ENCODE measurements around the gene CYTH3. TPM values are rescaled to one million over a fixed set of nuclear protein-coding genes. Genes with fewer than 3 reads are reported as not detected.

Gene CYTH3
- total and polyA plus RNA-seq, 2 of the 8 experiments (the other 6 are each of a cell fraction or from before 2014, with no cell fraction given): 10.3 to 11.9 TPM

GRCh38 chr7:6168477-6168868 is 104.0 kb downstream of the CYTH3 start:
- Histone ChIP-seq H3K4me2 (ENCODE audit: insufficient read depth in 1 of 2, low read depth in 2 of 2, low read length in 2 of 2) (no peak overlapping the region), H3K56ac (replicated peaks; ENCODE audit: insufficient read length, low read depth, low read length) (no peak overlapping the region), H3K27me3 (replicated peaks in 1 of 4; ENCODE audit: control insufficient read depth in 3 of 4, extremely low read depth in 1 of 4, insufficient read depth in 3 of 4, low read length in 3 of 4) (no peaks in the 10 kb centered on the region), H2BK5ac (ENCODE audit: low read depth, low read length) (no peak overlapping the region), H3K79me1 (ENCODE audit: low read depth, low read length) (no peaks in the 10 kb centered on the region), H4K20me1 (replicated peaks in 1 of 2; ENCODE audit: control insufficient read depth in 1 of 2, insufficient read depth in 2 of 2, low read length in 2 of 2) (peaks cover 0 to 2% of the 10 kb centered on the region in 2 experiments), H2BK15ac (ENCODE audit: low read length) (no peak overlapping the region), H2AK5ac (ENCODE audit: low read depth, low read length) (no peak overlapping the region), H2BK20ac (ENCODE audit: low read length) (no peak overlapping the region), H3K9ac (replicated peaks in 1 of 4; ENCODE audit: extremely low read depth in 1 of 4, low read depth in 3 of 4, low read length in 3 of 4) (no peak overlapping the region), H3K4ac (replicated peaks; ENCODE audit: insufficient read length, low read depth, low read length) (no peak overlapping the region), H4K8ac (ENCODE audit: extremely low read depth, insufficient read depth, low read length) (peak overlapping the region; percentile 60), H3K4me3 (ENCODE audit: extremely low read depth in 1 of 4, insufficient read depth in 2 of 4, low read depth in 3 of 4, low read length in 4 of 4) (no peak overlapping the region), H2BK120ac (replicated peaks; ENCODE audit: low read depth, low read length) (no peak overlapping the region), H3K79me2 (ENCODE audit: control insufficient read depth in 1 of 2, insufficient read depth in 2 of 2, low read length in 2 of 2) (no peaks in the 10 kb centered on the region), H3K18ac (ENCODE audit: extremely low read depth, low read length) (no peak overlapping the region), H3K23me2 (ENCODE audit: low read depth, low read length) (no peaks in the 10 kb centered on the region), H2AFZ (ENCODE audit: low read length) (no peak overlapping the region), H4K91ac (replicated peaks; ENCODE audit: insufficient read length, low read length) (no peak overlapping the region), H4K5ac (ENCODE audit: insufficient read length, low read depth, low read length) (no peak overlapping the region), H2BK12ac (ENCODE audit: low read depth, low read length) (no peak overlapping the region), H3K4me1 (replicated peaks in 1 of 4; ENCODE audit: control insufficient read depth in 3 of 4, insufficient read depth in 4 of 4, low read length in 3 of 4) (peaks cover 0 to 22% (median 14%) of the 10 kb centered on the region in 4 experiments; a peak in 5 of 7 replicates), H3K14ac (ENCODE audit: insufficient read length) (no peak overlapping the region), H3K9me3 (ENCODE audit: insufficient read depth in 2 of 2, low read depth in 1 of 2, low read length in 1 of 2) (no peaks in the 10 kb centered on the region), H3K23ac (ENCODE audit: insufficient read length) (no peak overlapping the region), H3K27ac (ENCODE audit: low read depth, low read length) (no peak overlapping the region), H3K36me3 (ENCODE audit: control insufficient read depth in 2 of 4, insufficient read depth in 4 of 4, low read length in 3 of 4) (peaks cover 0 to 6% (median 0%) of the 10 kb centered on the region in 4 experiments; a peak in 2 of 8 replicates)
- POLR2A ChIA-PET (ENCODE audit: partially characterized antibody): no interaction called here
- WGBS, 2 experiments (ENCODE audit: extremely low coverage in 1 of 2, insufficient coverage in 1 of 2, insufficient read length in 1 of 2, insufficient replicate concordance in 2 of 2, low coverage in 1 of 2, low lambda C conversion rate in 2 of 2, missing lambda C conversion rate in 1 of 2): 94% methylated on average over 14 of the region's 14 CpGs; no CpG with 5 or more reads in 1 of the 2 experiments
- FAIRE-seq: no peak
- CTCF ChIA-PET (ENCODE audit: partially characterized antibody): interaction anchor here (1.2 to 5.3 kb wide), 2 partner anchors 154 to 181 kb away, joined by 3 to 45 read pairs; no protein-coding TSS in a partner anchor
- no peak for DNase-seq (ENCODE audit: low read depth in 1 of 2, low spot score in 2 of 2)
- TF ChIP-seq JUND (IDR thresholded peaks at IDR 0.05; ENCODE audit: low read length) (no peak), JUN (IDR thresholded peaks at IDR 0.05; ENCODE audit: low read depth, low read length) (no peak), SP1 (IDR thresholded peaks at IDR 0.05; ENCODE audit: low read depth, low read length) (no peak), EGR1 (IDR thresholded peaks at IDR 0.05; ENCODE audit: borderline replicate concordance, low read depth, low read length) (no peak), TEAD4 (IDR thresholded peaks at IDR 0.05; ENCODE audit: low read depth, low read length) (no peak), ZNF274 (IDR thresholded peaks at IDR 0.05; ENCODE audit: borderline replicate concordance, extremely low read depth, low read length) (no peak), MAFK (IDR thresholded peaks at IDR 0.05; ENCODE audit: low read depth, low read length) (no peak), MAX (IDR thresholded peaks at IDR 0.05) (no peak), BRCA1 (IDR thresholded peaks at IDR 0.05; ENCODE audit: low read depth, low read length) (no peak), CHD1 (IDR thresholded peaks at IDR 0.05; ENCODE audit: low read depth, low read length) (no peak), GTF2F1 (IDR thresholded peaks at IDR 0.05; ENCODE audit: borderline replicate concordance, low read depth, low read length) (no peak), ATF2 (IDR thresholded peaks at IDR 0.05; ENCODE audit: low read length) (no peak)
- TF ChIP-seq, protein P1, sequence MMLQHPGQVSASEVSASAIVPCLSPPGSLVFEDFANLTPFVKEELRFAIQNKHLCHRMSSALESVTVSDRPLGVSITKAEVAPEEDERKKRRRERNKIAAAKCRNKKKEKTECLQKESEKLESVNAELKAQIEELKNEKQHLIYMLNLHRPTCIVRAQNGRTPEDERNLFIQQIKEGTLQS (IDR thresholded peaks at IDR 0.05; ENCODE audit: insufficient read depth, low read depth, low read length): no peak

Data from H1 (cell line).